CMK (cell line): ENCODE results near the gene ATP5PO.
"Not testable (repeated sequence)": the region's sequence is repeated elsewhere in the genome, so short reads cannot be mapped to it uniquely, and the experiment has no call there.

Experiments used
- DNase-seq: peaks from one replicate; pipeline ENCODE4 v3.0.0-alpha.2; 2010; ENCODE audit warnings: low read depth

Gene ATP5PO

GRCh38 chr21:33940881-33941245, 25.3 kb upstream of the ATP5PO start:
- DNase-seq: no peak

DNA sequence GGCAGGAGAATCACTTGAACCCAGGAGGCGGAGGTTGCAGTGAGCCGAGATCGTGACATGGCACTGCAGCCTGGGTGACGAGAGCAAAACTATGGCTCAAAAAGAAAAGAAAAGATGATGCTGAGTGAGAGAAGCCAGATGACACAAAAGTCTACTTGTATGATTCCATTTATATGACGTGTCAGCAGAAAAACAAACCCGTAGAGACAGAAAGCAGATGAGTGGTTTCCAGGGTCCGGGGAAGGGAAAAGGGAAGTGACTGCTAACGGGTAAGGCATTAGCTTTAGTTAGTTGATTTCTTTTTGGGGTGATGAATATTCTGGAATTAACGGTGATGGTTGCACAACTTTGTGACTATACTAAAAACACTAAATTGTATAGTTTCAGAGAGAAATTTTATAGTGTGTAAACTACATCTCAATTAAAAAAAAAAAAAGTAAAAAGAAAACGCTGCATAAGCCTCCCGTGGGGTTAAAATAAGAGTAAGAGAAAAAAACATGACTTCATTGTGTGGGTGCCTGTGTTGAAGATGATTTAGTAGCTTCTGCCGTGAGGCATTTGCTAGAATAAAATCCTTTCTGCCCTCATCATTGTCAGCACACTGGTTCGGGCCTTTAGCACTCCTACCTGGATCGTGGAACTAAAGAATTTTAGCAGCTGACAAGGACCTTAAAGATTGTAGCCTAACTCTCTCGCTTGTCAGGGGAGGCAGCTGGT, 24.7 kb upstream of the ATP5PO start:
- no peak for DNase-seq

DNA sequence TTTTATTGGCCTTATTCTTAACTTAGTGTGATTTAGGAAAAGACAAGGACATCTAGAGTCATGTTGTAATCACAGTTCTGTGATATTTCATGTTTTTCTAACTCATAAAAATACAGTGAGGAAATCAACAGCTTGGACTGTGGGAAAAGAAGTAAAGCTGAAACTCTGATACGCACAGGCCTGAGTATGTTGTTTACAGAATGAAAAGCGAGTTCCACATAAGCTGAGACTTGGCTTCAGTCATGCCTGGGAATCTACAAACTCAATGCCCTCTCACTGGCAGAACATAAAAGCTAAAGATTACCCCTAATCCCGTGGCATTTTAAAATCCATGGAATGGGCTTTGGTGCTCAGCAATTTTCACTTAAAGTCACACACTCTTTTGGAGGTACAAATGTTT, 23.6 kb upstream of the ATP5PO start:
- no peak for DNase-seq

DNA sequence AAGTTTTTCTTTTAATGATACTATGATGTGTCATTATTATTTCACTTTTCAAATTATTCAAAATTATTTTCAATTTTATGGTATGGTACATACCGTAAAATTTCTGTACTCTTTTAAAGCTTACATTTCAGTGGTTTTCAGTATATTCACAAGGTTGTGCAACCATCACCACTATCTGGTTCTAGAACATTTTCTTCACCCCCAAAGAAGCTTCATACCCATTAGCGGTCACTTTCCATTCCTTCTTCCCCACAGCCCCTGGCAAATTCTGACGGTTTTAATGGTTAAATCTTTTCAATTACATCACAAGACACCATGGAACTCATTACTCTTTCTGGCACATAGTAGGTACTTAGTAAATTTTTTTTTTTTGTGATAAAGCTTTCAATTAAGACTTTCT, 22.8 kb upstream of the ATP5PO start:
- DNase-seq: no peak

DNA sequence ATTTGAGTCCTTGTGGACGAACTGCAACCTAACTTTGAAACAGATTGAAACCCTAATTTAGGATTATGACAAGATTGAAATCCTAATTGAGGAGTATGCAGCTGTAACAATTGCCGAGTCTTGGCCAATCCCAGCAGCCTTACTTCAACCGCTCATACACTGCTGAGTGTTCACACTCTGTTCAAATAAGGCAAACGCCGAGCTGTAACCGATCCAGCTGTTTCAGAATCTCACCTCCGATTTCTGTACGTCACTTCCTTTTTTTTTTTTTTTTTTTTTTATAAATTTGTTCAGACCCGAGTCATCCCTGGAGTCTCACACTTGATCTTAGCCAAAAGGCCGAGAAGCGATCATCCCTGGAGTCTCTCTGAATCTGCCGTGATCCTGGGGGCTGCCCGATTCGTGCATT, 22.3 kb upstream of the ATP5PO start:
- no peak for DNase-seq

DNA sequence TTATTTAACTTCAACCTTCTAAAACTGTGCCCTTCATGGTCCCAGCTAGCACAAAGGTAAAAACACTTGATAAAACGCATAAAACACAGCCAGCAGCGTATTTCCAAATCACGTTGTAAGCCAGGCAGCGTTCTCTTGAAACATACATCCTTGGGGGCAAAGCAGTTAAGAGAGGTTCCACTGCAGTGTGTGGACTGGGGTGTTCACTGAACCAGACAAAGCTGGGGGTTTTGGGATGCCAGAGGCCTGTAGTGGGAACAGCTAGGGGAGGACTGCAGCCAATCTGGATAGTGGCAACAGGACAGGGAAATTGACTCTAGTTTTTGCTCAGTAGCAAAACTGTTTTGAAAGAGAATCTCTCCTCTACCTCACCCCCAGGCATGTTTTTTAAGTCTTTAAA, 21.5 kb upstream of the ATP5PO start:
- DNase-seq: no peak

DNA sequence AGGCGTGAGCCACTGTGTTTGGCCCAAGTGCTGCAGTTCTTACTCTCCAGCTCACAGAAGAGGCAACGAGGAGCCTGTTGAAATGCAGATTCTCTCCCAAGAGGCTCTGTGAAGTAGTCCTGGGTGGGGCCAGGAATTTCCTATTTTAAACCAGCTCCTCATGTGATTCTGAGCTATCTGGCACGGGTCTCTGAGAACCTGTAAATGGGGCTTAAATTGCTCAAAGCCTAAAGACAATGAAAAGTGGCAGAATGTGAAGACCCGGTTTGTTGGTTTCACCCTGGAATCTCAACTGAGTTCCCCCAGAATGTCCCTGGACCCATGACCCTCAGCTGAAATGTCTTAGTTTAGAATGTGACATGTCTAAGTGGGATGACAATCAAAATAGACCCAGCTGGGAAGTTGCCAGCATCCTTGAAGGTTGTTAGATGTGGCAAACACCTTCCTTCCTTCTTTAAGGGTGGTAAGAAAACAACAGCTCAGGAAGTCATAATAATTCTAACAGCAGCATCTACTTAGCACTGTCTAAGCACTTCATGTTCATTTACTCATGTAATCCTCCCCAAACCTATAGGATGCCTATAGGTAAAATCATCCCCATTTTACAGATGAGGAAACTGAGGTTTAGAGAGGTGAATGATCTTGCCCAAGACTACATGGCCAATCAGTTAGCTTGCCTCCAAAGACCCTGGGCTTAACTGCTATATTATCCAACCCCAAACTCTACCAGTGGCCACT, 20.9 kb upstream of the ATP5PO start:
- no peak for DNase-seq

GRCh38 chr21:33932731-33933130, 17.1 kb upstream of the ATP5PO start:
- no peak for DNase-seq

DNA sequence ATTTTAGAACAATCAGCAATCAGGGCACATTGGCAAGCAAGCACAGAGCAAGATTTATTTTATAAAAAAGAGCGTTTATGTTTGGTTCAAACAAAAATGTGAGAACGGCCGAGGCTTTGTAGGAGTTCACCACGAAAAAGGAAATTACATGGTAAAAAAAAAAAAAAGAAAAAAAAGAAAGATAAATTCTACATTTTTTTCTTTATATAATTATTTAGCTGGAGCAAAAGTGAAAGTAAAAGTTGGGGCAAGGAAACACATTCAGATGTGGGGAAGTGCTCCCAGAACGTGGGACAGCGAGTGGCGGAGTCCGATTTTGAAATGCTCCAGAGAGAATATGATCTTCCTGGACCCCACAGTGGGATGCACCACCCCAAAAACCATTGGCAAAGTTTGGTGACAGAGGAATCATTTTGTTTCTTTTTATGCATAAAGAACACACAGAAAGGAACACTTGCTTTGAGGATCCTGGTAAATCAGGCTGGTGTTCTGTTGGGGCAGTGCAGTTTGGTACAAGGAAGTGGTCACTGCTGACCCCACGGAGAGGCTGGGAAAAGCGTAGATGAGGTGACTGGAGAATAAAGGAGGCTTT, 16.3 kb upstream of the ATP5PO start:
- DNase-seq: no peak

DNA sequence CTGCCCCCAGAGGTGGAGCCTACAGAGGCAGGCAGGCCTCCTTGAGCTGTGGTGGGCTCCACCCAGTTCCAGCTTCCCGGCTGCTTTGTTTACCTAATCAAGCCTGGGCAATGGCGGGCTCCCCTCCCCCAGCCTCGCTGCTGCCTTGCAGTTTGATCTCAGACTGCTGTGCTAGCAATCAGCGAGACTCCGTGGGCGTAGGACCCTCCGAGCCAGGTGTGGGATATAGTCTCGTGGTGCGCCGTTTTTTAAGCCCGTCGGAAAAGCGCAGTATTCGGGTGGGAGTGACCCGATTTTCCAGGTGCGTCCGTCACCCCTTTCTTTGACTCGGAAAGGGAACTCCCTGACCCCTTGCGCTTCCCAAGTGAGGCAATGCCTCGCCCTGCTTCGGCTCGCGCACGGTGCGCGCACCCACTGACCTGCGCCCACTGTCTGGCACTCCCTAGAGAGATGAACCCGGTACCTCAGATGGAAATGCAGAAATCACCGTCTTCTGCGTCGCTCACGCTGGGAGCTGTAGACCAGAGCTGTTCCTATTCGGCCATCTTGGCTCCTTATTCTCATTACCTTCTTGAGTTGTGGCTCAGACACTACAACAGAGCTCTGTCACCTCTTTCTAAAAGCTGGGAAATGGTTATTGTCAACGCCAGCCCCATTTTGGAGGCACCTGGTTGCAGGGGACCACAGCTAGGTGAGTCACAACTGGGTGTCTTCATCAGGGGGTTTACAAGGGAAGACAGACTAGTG, 15.6 kb upstream of the ATP5PO start:
- not testable (repeated sequence) for DNase-seq

GRCh38 chr21:33926248-33926647, 10.6 kb upstream of the ATP5PO start:
- not testable (repeated sequence) for DNase-seq

- no peak for DNase-seq
Observed at GRCh38 chr21:33924766-33925100, 9.1 kb upstream of the ATP5PO start.

DNA sequence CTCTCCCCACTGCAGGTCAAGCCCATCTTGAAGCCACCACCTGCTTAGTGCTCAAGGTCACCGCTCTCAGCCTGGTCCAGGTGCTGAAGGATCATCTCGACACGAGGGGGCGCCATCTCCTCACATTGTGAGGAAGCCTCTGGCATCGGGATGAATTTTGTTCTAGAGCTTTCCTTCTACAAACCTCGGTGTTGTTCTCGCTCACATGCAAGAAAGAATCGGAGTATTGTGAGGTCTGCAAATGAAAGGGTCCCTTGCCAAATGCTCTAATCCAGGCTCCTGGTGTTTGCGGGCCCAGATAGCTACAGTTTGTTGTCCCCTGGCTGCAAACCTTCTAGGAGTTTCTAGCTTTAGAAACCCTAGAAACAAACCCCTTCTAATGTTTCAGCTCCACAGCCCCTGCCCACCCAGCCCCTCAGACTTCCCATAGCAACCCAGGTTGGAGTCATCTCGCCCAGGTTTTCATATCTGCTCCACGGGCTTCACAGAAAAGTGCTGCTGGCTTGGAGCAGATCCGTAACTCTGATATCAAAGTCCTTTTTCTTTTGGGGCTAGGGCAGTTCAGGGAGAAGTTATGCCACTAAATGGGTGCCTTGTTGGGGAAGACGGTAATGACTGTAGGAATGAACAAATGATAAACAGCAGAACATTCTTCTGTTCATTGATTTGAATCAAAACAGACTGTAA, 8.6 kb upstream of the ATP5PO start:
- DNase-seq: peak; percentile 86

- no peak for DNase-seq
Observed at GRCh38 chr21:33917421-33917820, 1.8 kb upstream of the ATP5PO start.

DNA sequence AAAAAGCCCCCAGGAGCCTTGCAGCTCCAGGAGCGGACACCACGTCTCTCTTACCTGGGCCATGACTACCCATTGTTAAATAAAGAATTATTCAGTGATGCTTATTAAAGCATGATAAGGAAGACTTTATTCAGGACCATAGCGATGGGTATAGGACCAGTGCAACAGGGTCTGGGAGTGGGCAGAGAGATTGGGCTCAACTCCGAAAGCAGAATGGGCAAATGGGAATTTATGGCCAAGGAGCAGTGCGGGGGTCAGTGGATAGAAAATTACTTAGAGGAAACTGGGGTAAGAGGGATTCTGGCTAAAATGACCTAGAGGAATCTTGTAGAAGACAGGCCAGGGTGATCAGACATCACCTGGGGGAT, 580 bp upstream of the ATP5PO start:
- no peak for DNase-seq

DNA sequence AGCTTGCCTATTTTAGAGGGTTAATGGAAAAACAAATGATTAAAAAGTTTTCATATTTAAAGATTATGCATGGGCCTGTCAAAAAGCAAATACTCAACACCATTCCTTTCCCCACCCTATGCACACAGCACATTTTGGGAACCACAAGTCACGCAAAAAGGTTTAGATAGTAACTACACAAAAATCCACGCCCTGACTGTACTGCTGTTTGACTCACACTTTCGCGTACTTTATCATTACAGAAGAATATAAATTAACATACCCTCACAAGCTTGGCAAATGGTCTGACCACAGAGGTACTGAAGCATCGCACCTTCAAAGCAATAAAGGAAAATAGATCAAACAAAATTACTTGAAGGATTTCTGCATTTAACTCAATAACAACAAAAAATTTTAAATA, 1.4 kb downstream of the ATP5PO start:
- DNase-seq: no peak

GRCh38 chr21:33909756-33910155, 5.8 kb downstream of the ATP5PO start:
- DNase-seq: no peak

DNA sequence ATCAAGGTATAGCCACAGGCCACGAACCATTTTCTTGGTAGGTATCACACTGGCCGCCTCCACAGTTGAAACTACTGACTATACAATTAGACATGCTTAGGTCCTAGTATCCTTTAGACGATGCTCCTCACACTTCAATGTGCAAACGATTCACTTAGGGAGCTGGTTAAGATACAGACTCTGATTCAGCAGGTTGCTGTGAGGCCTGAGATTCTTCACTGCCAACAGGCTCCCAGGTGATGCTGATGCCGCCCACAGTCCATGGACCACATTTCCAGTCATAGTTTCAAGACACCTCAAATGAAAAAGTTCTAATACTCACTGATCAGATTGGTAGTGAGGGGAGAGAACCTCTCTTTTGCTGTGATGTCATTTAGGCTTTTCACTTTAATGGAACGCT, 6.8 kb downstream of the ATP5PO start:
- DNase-seq: no peak

DNA sequence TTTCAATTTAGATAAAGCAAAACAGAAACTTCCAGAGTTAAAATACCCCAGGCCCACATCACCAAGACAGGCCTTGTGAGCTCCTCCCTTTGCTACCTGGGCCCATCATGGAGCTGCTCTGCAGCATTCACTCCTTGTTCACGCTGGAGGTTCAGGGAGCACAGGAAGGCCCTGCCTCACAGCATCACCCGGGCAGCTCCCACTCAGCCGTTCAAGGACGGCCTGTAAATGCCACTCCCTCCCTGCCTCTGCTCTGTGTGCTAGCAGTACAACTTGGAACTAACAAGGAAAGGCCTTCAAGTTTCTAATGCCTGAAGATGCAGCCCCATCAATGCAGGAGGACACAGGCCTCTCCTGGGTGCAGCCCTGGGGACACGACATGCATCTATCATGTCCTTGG, 11.6 kb downstream of the ATP5PO start:
- DNase-seq: no peak

- no peak for DNase-seq
Observed at GRCh38 chr21:33902349-33902748, 13.3 kb downstream of the ATP5PO start.

- peak; percentile 32 for DNase-seq
Observed at GRCh38 chr21:33901412-33902288, 14.0 kb downstream of the ATP5PO start.
